SK-N-MC (cell line): ENCODE data around the gene FOXO1.

Experiments used
- EZH2 ChIP-seq: fragments of 200-600 bp; sonication (generic); IDR thresholded peaks from one replicate; pipeline ENCODE4 v1.6.1; 2017; ENCODE audit warnings: antibody characterized with exemption
- POLR2AphosphoS5 ChIP-seq: IDR thresholded peaks from 2 replicates; pipeline ENCODE4 v1.6.1; 2012; ENCODE audit warnings: mild to moderate bottlenecking, low read depth, low read length, borderline replicate concordance

- TF ChIP-seq EZH2: no peak
- TF ChIP-seq POLR2AphosphoS5: no peak
These were observed 47.6 kb downstream of the FOXO1 start for GRCh38 chr13:40618581-40619478.
